Pulmonary artery endothelial cell (primary cell): ENCODE results near the gene SENP1. TPM values are rescaled to one million over a fixed set of nuclear protein-coding genes. Genes with fewer than 3 reads are reported as not detected.
"Not testable (repeated sequence)": the region's sequence is repeated elsewhere in the genome, so short reads cannot be mapped to it uniquely, and the experiment has no call there.

Experiments
- DNase-seq: peaks from one replicate; pipeline ENCODE4 v3.0.0-alpha.2; 2011; ENCODE audit warnings: low read depth, low spot score
- total RNA-seq: library from RNA; depleted of rRNA; stranded (reverse); fragments of >200 nt; gene quantifications from 2 replicates; pipeline ENCODE4 v1.2.3, GENCODE V29; 2014

SENP1 gene
- total RNA-seq, 1 donor from 2014 or later, result 12.6 TPM

DNA sequence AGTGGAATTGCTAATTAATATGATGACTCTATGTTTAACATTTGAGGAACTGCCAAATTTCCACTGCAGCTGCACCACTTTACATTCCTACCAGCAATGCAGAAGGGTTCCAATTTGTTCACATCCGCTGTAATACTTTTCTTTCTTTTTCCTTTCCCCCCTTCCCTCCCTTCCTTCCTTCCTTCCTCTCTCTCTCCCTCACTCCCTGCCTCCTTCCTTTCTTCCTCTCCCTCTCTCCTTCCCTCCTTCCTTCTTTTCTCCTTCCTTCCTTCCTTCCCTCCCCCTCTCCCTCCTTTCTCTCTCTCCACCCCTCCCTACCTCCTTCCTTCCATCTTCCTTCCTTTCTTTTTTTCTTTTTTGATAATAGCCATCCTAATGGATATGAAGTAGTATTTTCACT is 10.1 kb upstream of the SENP1 start:
- DNase-seq, result no peak

DNA sequence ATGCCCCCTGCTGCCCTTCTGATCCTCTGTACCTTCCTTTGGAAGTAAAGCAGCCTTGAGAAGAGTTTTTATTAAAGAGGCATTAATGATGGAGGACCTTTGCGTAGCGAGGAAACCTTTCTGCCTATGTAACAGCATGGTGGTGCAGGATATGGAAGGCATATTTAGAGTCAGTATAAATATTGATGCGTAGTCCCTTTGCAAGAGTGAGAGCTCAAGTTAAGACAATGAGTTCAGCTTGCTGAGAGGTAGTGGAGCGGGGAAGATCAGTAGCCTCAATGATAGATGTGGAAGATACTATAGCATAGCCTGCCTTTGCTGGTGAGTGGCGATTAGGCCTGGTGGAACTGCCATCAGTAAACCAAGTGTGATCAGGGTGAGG is 5.4 kb upstream of the SENP1 start:
- DNase-seq, result not testable (repeated sequence)

DNA sequence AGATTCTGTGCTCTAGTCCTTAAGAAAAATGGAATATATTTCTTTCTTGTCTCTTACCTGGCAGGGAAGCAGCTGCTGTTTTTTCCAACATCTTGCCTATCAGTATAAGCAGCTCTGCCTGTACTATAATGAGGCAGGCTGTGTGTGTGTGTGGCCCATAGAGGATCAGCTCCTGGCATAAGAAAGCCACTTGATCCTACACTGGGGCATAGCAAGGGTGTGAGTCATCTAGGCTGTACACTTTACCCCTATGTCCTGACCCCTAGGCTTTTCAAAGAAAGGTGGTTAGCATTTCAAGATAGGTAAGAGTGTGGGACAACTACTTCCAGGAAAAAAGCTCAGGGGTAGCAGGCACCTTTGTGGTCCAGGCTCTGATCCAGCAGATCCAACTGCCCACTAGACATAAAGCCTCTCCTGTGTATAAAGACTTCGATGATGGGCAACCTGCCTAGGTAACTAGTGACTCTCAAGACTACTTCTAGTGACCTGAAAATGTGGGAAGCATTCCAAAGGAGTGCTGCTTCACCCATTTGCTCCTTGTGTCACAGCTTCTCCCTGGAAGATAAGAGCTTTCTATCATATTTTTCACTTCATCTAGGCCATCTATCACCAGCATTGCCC is 4.9 kb upstream of the SENP1 start:
- DNase-seq, result no peak

DNA sequence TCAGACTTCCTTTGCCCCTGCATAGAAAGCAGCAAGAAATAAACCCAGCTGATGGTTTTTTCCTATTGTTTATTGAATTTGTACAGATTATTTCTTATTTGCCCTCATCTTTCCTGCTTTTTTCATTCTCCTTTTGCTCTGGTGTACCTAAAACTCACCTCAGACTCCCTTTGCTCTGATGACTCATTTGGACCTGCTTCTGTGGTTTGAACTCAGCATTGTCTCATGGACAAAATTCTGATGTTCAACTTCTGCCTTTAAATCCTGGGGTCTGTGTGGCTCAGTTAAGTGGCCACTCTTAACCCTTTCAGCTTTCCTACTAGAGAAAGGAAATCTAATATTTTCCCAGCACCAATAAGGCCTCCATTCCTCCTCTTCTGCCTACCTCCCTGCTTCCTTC is 3.5 kb upstream of the SENP1 start:
- no peak for DNase-seq

DNA sequence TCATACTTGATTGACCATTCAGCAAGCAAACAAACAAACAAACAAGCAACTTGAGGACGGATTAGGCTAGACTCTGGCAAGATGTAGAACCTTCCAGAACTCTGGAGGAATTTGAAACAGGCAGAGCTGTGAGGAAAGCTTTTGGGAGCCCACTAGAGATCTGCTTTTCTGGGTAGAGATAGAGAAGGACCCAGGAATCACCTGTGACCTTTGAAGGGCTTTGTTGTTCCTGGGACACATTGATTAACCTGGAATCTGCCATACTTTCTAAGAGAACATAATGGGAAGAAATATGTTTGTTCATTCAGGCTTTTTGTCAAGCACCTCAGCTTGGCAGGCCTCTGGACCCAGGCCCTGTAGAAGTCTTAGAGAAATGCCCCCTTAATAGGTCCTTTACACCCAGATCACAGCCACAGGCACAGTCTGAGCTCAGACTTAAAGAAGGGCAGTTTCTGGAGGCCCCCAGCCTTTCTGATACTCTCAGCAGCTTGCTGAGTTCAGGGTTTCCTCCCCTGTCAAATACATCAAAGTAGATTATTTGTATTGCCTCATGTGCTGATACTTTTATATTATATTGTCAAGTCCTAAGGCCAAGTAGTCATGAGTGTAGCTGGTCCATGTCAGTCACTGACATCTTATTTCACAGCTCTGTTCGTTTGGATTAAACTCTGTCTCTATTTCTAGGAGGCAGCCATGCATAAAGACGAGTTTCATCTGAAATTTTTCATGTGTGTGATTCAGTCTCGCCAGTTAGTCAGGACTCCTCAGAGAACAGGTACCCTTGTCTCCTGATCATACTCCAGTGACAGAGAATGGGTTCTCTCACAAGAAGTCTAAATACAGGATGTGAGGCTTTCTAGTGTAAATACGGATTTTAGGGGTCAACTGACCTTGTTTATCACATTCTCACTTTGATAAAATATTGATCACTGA is 1.1 kb upstream of the SENP1 start:
- DNase-seq, result no peak

DNA sequence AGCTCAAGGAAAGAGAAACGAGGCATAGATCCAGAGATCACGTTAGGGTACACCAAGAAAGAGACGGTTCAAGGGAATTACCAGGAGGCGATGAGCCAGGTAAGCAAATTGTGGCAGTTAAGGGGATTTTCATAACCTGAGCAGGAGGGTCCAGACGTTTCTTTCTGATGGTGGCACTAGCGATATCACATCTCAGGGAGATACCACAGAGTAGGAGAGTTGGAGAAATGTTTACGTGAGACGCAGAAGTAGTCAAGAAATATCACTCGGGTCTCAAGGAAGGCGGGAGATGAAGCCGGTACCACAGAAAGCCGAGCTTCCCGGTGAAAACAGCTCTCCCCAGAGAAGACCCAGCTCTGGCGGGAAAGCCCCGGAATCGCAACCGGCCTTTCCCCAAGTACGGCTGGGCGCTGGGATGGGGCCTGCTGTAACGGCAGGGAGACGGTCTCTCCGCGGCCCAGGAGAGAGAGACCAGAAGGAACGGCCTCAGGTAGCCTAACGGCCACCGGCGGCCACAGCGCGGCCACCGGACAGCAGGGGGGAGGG is 485 bp downstream of the SENP1 start:
- DNase-seq, result no peak

DNA sequence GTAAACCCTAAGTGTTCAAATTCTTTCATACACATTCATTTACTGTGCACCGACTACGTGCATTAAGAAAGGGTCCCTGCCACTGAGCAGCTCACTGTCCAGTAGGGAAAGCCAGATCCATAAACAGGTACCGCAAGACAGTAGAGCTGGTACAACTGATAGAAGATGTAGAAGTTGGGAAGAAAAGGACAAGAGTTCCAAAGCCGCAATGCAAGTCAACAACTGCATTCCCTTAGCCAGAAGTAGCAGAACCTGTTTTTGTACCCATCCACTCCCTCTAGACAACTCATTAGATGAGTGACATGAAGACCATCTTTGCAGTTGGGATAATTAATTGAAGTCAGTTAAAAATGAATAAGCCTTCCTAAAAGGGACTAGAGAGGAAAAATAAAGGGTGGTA is 1.3 kb downstream of the SENP1 start:
- no peak for DNase-seq

DNA sequence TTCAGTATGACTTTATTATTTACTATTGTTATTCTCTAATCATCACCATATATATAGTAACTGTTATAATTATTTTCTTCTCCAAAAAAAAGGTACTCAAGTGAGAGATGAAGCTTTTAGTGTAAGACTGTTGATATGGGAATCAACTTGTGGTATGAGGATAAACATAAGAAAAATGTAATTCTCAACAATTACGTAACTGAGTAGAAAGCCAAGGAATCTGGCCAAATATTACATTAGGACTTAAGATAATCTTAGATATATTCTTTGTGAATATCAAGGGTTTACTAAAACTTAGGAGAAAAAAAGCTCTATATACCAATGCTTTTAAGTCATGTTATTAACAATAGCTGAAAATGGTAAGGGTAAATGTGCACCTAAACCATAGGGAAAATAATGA is 13.3 kb downstream of the SENP1 start:
- no peak for DNase-seq

DNA sequence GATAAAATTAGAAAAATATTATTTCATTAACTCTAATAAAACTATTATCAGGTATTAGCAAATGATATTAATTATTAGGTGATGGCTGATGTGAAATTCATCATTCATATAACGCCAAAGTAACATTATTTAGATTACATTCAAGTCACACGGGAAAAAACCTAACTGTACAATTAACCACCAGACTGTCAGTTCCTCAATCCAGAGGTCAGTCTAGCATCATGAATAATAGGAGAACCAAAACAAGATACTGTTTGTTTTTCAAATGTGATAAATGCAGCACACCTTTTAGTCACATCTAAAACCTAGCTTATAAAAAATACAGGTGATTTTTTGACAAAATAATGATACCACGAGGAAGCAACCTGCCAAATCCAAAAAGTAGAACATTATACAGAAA is 19.6 kb downstream of the SENP1 start:
- no peak for DNase-seq

DNA sequence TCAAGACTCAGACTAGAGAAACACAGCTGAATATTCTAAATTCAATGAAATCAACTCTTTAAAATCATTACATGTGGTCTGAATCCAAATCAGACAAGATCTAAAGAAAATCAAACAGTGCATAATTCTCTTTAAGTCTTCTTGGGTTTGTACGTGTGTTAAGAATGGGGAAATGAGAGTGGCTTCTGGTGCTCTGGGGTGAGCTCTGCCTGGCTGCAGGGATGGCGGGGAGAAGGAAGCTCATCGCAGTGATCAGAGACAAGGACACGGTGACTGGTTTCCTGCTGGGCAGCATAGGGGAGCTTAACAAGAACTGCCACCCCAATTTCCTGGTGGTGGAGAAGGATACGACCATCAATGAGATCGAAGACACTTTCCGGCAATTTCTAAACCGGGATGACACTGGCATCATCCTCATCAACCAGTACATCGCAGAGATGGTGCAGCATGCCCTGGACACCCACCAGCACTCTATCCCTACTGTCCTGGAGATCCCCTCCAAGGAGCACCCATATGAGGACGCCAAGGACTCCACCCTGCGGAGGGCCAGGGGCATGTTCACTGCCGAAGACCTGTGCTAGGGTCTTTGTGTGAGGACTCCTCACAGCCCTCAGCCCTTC is 20.9 kb downstream of the SENP1 start:
- DNase-seq, result no peak

DNA sequence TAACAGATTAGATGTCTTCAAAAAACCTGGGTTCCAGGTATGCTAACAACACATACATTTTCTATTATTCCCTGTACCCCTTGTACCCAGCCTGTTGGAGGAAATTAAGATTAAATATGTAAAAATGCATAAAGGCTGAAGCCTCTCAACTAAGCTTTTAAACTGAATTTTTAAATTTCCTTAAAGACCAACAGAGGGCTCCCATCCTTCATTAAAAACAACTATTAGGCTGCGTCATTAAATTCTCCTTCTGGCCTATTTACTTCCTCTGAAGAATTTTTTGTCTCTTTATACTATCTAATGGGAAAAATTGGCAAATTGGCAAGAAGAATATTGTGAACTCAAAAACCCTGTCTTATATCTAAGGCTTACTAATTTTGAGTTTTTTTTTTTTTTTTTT is 21.8 kb downstream of the SENP1 start:
- no peak for DNase-seq

DNA sequence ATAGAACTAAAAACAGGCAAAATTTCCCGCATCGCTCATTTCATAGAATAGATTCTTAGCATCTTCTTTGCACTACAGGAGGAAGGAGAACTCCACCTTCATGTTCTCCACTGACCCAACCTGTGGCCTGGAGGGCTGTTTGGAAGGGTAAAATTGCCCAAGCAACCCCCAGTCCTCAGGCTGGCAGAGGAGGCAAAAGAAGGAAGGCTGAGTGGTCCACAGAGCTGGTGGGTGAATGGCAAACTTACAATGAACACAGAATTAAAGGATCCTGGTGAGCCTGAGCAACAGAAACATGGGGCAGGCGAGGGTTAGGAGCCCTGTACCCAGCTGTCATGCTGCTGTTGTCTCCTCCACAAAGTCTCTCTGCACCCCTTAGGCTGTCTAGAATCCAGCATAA is 25.1 kb downstream of the SENP1 start:
- DNase-seq, result no peak

DNA sequence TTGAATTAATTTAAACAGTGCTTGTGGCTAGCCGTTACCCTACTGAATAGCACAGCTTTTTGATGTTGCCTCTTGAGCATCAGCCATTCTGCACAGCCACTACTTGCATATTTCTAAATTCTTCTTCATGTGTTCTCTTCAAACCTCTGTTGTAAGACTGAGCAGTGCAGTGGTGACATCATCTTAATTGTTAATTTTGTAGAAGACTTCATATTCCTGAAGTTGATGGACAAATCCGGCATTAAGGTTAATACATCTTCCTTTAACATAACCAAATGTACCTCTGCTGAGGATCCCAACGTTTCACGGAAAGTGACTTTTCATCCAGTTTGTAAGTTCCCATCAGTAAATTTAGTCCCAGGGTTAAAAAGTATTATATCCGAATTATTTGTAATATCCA is 25.6 kb downstream of the SENP1 start:
- no peak for DNase-seq

DNA sequence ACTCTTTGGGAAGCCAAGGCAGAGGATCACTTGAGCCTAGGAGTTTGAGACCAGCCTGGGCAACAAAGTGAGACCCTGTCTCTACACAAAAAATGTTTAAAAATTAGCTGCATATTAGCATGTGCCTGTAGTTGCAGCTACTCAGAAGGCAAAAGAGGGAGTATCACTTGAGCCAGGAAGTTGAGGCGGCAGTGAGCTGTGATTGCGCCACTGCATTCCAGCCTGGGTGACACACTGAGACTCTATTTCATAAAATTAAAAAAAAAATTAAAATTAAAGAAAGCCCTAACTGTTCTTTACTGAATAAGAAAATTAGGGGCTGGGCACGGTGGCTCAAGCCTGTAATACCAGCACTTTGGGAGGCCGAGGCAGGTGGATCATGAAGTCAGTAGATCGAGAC is 27.0 kb downstream of the SENP1 start:
- DNase-seq, result no peak

DNA sequence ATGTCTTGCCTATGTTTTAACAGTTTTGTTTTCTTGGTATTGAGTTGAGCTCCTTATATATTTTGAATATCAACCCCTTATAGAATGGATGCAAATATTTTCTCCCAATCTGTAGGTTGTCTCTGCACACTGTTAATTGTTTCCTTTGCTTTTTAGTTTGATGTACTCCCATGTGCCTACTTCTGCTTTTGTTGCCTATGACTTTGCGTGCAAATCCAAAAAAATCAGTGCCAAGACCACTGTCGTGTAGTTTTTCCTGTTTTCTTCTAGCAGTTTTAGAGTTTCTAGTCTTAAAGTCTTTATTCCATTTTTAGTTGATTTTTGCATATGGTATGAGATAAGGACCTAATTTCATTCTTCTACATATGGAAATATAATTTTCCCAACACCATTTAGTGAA is 28.8 kb downstream of the SENP1 start:
- no peak for DNase-seq

DNA sequence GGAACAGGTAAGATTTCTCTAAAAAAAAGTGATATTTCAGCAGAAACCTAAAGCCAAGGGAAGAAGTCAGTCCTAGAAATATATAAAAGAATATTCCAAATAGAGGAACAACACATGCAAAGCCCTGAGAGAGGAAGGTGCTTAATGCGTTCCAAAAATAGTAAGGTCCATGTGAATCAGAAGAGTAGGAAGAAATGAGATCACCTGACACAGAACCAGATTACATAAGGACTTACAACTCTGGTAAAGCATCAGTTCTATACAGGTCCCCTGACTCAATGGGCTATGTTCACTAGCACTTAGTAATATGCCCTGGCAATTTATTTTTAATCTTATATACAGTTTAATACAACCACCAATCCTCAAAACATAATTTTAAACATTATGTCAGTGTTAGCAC is 30.0 kb downstream of the SENP1 start:
- DNase-seq, result no peak

DNA sequence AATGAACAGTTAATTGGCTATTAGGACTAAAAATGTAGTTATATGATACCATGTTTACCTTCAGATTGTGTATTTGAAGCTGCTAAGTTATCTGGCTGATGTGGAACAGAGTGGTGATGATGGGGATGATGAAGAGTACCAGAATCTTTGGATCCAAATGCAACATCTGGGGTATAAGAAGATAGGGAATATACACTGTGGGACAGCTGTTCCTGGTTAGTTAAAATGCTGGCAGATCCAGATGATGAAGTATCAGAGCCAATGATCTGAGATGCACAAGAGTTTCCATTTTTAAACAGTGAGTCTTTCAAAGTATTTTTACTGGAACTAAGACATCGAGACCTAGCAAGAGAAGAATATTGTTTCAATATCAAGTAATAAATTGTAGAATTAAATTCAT is 31.6 kb downstream of the SENP1 start:
- no peak for DNase-seq

DNA sequence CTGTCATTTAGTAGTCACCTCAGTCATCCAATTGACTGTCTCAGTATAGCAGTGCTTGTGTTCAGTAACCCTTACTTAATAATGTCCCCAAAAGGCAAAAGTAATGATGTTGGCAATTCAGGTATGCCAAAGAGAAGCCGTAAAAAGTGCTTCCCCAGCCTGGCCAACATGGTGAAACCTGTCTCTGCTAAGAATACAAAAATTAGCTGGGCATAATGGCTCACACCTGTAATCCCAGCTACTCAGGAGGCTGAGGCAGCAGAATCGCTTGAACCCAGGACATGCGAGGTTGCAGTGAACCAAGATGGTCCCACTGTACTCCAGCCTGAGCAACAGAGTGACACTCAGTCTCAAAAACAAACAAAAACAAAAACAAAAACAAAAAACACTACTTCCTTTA is 33.6 kb downstream of the SENP1 start:
- DNase-seq, result no peak

DNA sequence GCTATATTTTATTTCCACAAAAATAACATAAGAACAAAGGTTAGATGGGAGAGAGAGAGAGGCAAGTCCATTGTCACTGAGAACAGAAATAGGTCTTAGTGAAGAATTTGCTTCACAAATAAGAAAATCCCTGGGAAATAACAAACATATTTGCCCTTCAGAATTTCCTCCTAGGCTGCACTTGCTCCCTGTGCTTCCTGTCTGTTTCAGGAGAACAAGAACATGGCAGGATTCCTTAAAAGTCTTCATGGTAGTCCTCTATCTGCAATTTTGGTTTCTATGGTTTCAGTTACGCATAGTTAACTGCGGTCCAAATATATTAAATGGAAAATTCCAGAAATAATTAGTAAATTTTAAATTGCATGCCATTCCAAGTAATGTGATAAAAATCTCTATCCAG is 34.1 kb downstream of the SENP1 start:
- no peak for DNase-seq

DNA sequence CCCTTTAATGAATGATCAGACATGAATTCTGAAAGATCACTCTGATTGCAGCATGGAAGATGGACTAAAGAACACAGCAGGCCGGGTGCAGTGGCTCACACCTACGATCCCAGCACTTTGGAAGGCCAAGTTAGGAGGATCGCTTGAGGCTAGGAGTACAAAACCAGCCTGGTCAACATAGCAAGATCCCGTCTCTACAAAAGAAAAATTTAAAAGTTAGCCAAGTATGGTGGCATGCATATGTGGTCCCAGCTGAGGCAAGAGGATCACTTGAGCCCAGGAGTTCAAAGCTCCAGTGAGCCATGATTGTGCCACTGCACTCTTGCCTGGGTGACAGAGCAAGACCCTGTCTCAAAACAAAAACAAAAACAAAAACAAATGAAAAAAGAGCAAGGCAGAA is 35.1 kb downstream of the SENP1 start:
- no peak for DNase-seq

DNA sequence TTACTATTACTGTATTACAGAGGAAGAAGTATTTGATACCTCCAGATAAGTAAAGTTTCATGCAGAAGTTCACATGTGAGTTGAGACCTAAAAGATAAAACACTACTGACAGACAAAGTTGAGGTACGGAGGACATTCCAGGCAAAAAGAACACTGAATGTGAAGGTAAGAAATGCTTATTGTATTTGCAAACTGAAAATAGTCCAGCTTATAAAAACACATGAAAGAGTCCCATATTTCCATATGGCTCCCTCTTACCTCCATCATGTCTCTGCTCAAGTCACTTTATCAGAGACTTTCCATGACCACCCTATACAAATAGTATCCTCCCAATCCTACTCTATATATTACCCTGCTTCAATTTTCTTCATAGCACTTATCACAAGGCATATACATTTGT is 35.8 kb downstream of the SENP1 start:
- no peak for DNase-seq

DNA sequence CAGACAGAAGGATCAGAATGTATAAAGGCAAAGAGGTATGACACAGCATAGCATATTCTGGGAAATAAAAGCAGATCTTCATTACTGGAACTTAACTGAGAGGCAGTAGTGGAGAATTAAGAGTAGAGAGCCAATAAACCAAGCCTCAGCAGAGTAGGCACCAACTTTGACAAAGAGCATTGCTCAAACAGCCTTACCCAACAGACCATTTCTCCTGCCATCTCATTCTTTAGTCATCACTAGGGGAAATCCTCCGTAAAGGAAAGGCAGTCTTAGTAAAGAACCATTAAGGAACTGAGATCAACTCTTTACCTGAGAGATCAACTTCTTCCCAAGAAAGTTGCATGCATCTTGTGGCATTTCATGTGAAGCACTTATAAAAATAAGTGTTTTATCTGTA is 36.6 kb downstream of the SENP1 start:
- DNase-seq, result no peak
